HG03196 (cell line): ENCODE results near the gene CRBN.
A peak's percentile ranks its signal among the peaks of the same experiment; 100 is the strongest.

Source experiments
- ATAC-seq: cut with Tn5 transposase; IDR thresholded peaks from one replicate; pipeline ENCODE4 v1.9.1; 2021; ENCODE audit not compliant: unreplicated experiment

Gene CRBN

DNA sequence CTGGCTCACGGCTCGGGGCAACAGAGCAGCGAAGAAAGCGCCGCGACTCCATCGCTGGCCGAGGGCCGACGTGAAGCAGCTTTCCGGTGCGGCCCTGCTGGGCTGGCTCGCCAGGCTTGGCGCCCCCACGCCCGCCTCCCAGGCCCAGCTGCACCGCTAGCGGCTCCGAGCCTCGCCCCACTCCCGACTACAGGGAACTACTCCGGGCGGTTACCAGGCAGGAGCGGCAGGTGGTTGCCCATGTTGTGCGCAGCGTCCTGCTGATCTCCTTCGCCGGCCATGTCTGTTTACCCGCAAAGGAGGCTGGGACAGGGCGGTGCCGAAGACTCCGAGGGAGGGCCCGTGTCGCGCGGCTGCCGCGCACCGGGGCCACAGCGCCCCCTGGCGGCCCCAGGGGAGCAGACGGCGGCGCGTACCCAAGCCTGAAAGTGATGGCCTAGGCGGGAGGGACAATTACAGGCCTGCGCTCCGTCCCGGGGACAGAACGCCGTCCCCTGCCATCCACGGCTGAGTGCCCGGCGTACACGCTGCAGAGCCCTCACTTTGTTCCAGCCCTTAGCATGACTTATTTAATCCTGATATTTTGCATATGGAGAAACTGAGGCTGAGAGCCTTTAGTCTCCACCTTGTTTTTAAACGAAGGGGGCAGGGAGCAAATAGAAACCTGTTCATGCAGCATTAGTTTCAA, at the start of gene CRBN:
Gene CRBN, minus strand, starts transcription at position 285 of the 688 bp plus-strand sequence. Its CDS starts 4 bp downstream, at position 281.
- peak; percentile 99 for ATAC-seq

DNA sequence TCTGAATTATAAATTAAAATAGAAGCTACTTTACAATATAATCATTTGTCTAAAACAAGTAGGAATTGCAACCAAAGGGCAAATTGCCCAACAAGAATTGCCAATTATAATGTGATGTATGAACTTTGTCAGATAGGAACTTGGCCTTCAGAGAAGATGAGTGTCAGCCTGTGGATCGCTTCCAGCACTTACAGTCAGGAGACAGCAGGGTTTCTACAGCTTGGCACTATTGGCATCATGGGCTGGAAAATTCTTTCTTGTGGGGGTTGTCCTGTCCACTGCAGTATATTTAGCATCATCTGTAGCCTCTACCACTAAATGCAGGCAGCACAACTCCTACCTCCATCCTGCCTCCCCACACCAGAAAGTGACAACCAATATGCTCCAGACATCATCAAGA, 48.1 kb upstream of the CRBN start:
- ATAC-seq: no peak

DNA sequence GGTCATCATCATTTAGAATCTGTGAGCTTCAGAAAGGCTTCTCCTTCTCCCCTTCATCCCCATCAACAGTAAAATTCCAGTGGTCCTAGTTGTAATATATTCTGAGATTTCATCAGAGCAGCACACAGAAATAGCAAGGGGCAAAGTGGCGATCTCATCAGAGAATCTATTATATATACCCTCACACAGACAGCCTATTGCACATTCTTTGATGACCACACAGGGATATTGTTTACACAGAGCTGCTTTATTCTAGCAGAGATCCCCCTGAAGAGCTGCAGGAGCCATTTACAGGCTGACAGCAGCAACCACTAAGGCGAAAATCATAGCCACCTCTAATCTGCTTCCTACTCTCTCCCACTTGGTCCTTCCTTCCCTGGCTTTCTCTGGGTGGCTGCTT, 42.0 kb upstream of the CRBN start:
- ATAC-seq: no peak

DNA sequence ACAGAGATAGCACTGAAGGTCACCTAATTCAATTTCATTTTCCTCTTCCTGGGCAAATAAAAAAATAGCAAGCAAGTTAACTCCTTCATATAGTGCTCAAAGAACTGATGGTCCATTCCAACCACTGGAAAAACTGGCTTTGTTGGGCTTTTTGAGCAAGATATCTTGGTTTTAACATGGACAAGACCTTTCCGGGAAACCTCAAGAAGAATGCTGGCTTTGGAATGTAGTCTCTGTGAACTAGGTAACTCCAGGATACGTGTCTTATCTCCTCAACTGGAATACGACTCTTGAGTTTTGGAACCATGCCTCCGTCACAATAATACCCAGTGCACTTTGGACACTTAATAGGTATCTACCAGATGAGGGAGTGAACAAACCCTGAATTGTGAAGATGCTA, 36.9 kb upstream of the CRBN start:
- ATAC-seq: no peak

DNA sequence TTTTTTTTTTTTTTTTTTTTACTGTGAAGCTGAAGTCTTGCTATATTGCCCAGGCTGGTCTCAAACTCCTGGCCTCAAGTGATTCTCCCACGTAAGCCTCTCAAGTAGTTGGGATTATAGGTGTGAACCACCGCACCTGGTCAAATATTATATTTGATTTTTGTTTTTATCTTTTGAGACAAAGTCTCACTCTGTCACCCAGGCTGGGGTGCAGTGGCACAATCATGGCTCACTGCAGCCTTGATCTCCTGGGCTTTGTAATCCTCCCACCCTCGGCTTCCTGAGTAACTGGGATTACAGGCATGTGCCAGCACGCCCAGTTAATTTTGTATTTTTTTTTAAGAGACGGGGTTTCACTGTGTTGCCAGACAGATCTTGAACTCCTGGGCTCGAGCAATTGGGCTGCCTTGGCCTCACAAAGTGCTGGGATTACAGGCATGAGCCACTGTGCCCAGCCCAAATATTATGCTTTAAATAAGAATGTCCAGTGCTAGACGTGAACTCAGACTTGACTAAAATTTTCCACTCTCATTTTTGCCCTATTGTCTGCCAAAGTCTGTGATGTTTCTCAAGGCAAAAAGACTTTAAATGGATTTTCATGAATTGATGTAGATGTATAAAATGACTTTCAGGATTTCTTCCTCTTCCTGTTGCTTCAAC, 33.4 kb upstream of the CRBN start:
- no peak for ATAC-seq

DNA sequence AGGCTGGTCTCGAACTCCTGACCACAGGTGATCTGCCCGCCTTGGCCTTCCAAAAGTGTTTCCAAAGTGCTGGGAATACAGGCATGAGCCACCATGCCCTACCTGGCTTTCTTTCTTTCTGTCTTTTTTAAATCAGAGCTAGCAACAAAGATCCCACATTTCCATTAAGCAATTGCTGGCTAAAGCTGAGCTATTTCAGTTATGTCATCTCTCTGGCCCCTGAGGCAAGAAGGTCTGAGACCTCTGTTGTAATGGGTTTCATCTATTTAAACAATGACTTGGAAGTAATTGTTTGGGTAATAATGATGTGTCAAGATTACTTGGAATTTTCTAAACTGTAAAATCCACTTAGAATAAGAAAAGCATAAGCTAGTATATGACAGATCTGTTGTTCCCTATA, 30.2 kb upstream of the CRBN start:
- no peak for ATAC-seq

DNA sequence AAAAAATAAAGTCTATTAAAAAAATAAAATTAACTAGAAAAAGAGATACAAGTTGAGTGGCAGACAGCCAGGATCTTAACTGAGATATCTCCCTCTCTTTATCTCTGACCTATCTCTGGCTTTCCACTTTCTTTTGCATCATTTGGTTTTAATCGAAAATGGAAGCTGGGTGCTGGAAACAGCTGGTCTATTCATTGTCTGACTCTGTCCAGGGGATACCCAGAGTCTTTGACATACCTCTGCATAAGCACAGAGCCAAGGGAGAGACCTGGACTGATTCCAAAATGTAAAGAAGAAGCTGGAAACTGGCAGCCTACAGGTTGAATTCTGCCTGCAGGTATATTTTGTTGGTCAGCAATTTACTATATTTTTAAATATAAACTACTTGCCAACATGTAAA, 29.6 kb upstream of the CRBN start:
- ATAC-seq: no peak

DNA sequence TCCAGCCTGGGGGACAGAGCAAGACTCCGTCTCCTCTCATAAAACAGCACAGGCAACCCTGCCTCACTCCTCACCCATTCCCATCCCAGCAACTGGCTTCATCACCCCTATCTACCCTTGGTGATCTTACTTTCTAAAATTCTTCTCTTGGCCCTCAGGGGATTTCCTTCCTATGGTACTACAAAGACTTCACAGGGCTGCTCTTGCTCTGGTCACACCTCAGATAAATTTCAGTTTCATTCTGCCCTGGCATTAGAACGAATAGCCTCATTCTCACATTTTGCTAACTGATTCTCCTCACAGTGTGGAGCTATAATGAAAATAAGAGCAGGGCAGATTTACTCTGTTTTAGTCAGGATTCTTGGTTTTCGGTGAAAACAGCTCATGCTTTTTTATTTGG, 22.1 kb upstream of the CRBN start:
- ATAC-seq: peak; percentile 90

DNA sequence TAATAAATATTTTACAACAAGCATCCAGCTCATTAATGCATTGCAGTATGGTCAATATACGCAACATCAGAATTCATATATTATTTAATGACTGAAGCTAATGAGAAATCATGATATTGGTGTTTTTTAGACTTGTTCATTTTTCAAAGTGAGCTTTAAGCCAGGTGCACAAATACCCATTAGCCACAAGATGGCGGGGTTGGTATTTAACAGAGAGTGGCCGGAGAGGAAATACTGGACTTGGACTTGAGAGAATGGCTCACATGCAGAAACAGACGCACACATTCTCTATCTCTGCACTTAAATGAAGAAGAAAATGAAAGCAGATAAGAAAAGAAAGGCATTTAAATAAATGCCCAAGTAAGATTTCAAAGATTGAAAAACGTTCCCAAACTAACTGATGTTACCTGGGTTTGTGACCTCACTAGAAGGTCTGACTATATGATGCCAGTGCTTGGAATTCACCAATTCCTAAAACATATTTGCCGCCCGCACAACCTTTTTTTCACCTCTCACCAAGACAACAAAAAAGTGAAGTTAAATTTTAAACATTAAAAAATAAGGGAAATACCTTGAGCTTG, 21.2 kb upstream of the CRBN start:
- peak; percentile 66 for ATAC-seq

DNA sequence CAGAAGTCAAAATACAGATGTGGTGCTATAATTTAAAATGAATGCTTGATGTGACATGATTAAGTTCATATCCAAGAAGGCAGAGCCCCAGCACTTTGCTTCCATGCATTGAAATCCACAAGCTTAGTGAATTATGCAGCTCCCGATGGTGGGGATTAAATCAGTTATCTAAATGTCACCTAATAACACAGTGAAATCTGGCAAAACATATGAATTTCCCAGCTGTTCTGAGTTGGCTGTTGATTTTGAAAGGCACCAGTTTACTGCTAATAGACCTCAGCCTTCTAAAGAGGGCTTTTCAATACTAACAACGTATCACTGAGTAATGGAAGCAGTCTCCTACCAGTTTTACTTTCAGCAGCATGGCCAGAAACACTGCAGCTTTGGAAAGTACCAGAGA, 19.8 kb upstream of the CRBN start:
- no peak for ATAC-seq

DNA sequence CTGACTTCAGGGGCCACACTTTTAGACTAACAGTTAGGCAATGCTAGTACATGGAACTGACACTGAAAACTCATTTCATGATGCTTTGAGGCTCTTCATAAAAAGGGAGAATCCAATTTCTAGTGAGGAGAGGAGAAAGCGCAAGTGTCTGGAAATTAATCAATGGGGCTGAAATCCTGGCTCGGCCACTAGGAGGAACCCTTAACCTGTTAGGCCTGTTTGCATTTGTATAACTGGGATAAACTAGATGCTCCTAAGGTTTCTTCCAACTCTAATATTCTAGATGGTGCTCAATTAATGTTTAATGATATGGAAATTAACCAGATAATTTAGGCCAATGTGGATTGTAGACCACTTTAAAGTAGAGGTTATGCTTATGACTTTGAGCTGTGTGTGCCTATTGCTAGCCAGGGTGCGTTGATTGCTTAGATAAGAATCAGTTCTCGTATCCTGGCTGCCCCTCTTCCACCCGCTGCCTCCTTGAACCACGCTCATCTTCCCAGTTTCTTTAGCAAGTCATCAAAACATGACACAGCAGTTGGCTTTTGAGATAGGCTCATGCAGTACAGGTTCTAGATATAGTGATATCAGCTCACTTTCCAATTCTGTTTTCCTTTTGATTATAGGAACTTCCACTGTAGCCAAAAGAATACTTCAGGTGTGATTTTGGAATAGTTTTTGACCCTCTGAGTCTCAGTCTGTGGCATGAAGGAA, 16.8 kb upstream of the CRBN start:
- ATAC-seq: no peak

DNA sequence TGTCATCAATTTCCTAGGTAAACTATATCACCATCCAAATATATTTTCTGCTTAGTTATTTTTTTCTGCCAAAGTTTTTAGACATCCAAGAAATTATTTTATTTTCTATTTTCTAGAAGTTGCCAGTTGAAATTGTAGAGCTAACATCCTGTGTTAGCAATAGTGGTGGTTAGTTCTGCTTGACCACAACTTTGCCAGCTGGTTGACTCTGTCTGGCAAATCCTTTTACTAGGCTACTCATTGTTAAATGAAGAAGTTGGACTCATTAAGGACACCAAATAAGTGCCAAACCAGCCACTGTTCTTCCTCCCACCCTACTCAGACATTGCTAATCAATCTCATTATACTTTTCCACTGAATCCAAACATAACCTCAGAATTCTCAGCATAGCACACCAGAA, 15.4 kb upstream of the CRBN start:
- ATAC-seq: no peak

DNA sequence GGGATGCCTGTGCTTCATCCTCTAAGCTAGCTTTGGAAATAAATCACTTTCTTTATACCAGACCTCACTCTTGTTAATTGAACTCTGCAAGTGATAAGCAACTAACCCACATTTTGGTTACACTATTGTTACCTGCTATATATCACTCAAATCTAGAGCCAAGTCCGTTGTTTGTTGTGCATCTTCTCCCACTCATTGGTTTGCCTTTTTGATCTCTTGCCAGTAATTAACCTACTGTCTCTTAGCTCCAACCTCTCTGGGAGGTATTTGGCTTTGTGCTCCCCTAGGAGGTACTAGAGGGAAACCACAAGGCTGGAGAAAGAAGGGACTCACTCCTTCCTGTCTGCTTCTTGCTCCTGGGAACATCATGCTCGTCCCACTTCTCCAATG, 12.8 kb upstream of the CRBN start:
- no peak for ATAC-seq

DNA sequence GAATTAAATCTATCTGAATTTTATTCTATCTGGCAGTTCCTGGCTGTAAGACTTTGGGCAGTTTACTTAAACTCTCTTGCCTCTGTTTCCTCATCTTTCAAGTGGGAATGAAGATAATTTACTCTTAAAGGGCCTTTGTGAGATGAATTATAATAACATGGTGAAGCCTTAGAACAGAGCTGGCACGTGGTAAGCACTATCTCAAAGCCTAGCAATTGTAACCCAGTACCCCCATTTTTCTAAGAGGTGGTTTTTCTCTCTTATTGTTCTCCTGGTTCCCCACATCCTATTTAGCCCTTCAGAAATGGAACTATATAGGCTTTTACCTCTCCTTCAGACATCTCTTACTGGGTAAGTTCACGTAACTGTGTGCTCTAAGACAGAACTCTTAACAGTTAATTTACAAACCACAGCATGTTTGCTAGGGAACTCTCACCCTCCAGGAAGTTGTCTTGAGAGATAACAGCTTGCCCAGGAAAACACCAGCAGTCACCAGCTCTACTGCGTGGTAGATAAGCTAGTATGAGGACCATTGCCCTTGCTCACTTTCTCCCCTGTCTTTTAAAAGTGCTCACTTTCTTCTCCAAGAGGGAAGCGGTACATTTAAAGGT, 12.3 kb upstream of the CRBN start:
- no peak for ATAC-seq

DNA sequence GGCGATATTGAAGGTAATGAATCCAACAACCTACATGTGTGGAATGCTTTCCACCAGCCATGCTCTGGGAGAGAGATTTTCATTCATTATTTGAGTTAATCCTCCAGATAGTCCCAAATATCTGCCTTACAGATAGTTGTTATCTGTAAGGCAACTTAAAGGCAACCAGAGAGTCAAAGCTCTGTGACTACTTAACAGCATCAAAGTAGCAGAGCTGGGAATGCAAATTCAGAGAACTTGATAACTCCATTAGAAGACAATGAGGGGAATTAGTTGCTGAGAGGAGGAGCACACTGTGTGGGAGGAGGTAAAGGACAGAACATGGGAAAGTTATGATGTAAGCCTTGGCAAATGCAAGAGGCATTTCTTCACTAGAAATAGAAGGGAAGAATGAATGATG, 10.5 kb upstream of the CRBN start:
- no peak for ATAC-seq

DNA sequence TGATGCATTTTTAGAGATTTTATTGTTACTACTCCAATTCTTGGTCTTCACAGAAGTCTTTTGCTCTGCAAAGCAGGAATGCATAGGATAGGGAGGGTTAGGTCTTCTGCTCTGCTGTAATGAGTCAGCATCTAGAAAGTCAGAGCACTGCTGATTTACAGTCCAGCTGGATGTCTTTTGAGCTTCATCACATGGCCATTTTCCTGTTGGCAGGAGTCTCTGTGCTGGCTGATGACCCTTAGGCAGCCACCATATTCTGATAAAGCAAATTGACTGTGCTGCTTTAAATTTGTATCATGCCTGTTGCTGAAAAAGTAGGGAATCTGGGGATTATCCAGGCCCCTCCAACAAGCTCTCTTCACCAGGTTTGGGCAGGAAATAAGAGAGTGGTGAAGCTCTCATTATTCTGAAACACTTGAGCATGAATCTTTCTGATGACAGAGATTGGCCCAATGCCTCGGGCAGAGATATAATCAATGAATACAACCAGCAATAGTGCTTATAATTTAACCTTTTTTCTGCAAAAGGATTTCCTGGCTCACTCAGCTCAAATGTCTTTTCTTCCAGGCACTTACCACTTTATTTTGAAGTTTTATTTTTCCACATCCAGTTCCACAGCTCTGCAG, 9.7 kb upstream of the CRBN start:
- ATAC-seq: no peak

DNA sequence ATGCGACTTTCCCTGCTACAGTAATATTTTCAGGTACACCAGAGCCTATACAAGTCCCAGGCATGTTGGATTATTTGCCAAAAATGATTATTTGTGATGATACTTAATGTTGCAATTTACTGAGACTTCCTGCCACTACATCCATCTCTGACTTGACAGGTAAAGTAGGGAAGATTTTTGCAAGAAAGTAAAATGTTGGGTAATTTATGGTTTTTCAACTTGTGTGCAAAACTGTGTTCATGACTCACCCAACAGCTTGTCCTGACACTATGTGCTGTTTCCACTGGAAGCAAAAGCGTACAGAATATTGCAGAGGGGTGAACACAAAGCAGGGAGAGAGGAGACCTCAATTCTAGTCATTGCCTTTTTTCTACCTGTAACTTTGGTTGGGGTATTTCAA, 5.4 kb upstream of the CRBN start:
- ATAC-seq: no peak

DNA sequence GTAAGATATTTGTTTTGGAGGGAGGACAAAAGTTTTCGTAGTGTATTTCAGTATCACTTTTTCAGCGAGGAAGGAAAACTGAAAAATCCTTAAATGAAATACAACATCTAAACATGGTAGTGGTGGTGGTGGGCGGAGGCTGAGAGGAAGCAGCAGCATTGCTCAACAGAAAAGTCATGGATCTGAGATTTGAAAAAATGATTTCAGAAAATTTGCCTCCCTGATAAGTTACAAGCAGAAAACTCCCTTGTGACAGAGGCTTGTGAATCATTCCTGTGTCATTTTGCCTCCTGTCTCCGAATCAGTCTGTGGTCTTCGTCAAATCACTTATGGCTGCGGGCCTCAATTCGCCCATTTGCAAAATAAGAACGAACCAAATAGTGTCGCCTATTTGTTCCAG, 965 bp upstream of the CRBN start:
- no peak for ATAC-seq

DNA sequence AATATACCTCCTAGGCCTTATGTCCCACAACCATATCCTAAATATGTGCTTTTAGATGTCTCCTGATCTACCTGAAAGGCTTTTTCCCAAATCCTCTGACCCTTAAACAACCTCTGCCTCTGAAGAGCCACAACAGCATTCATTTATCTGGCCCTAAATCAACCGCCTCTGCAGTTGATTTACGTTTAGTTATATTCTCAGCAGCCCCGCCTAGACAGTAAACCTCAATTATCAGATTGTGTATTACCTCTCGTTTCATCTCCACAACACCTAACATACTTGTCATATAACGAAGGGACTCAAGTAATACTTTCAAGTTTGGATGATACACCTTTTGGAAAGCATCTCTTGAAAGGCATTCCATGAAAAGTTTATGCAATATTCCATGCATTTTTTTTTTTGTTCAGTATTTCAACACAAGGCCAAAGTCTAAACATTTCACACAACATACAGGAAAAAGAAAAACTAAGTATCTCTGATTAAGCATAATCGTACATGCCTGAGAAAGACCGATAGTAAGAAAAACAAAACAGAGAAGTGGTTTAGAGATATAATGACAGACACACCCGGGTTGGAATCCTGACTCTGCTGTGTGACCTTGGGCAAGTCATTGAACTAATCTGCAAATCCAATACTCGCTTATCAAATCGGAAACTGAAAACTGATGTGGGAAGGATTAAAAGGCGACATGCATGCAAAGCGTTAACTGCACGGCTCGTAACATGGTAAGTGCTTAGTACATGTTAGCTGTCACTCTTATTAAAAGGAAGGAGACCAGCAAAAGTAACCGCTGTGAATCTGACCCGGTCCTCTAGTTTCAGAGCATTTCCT, 778 bp downstream of the CRBN start:
- no peak for ATAC-seq

DNA sequence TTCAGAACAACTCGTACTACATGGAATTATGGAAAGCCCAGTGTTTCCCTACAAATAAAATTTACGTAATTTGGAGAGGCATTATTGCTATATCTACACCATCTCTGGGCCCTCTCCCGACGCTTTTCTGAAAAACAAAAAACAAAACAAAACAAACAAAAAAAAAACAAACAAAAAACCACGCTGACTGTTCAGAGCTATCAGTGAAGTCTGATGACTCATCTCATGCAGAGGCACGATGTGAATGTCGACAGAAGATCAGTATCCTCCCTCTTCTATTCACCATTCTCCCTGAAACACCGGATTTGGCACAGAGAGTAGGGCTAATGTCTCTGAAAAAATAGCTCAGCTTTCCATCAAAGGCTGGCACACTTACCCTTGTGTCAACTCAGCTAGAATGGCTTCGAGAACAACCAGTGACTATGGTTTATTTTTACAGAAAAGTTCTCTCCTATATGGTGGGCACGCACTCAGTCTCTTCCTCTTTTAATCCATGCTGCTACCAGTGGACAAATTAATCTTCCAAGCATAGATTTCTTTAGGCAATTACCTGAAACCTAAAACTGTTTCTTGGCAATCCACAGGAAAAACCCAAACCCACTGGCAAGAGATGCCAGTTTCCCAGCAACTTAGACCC, 1.5 kb downstream of the CRBN start:
- ATAC-seq: no peak
